Smooth muscle cell (in vitro differentiated cells): ENCODE measurements around the gene C3orf18. TPM values are rescaled to one million over a fixed set of nuclear protein-coding genes. Genes with fewer than 3 reads are reported as not detected.

Experiments used
- DNase-seq: peaks from one replicate; lab custom pipeline; 2025; ENCODE audit not compliant: unreplicated experiment; lab: John Stamatoyannopoulos, UW
- H2AFZ ChIP-seq: fragments of 200-600 bp; sonication (generic); 2 replicates; pipeline ENCODE4 v1.6.0; 2016; ENCODE audit warnings: antibody characterized with exemption, low read depth, mild to moderate bottlenecking
- H3F3A ChIP-seq: fragments of 200-600 bp; sonication (generic); 2 replicates; pipeline ENCODE4 v1.6.0; 2017; ENCODE audit warnings: antibody characterized with exemption, low read depth
- H3K27ac ChIP-seq: fragments of 200-600 bp; sonication (generic); 2 replicates; pipeline ENCODE4 v1.5.1; 2016; ENCODE audit warnings: low read depth, mild to moderate bottlenecking
- H3K27me3 ChIP-seq: fragments of 200-600 bp; sonication (generic); 2 replicates; pipeline ENCODE4 v1.6.1; 2016; ENCODE audit warnings: low read depth, mild to moderate bottlenecking
- H3K36me3 ChIP-seq: fragments of 200-600 bp; sonication (generic); 2 replicates; pipeline ENCODE4 v1.5.1; 2016; ENCODE audit warnings: low read depth
- H3K4me1 ChIP-seq: fragments of 200-600 bp; sonication (generic); 2 replicates; pipeline ENCODE4 v1.5.1; 2016; ENCODE audit warnings: low read depth
- H3K4me2 ChIP-seq: fragments of 200-600 bp; sonication (generic); 2 replicates; pipeline ENCODE4 v1.6.0; 2016; ENCODE audit warnings: mild to moderate bottlenecking
- H3K4me3 ChIP-seq: fragments of 200-600 bp; sonication (generic); 2 replicates; pipeline ENCODE4 v1.5.1; 2016; ENCODE audit warnings: mild to moderate bottlenecking
- H3K79me2 ChIP-seq: fragments of 200-600 bp; sonication (generic); 2 replicates; pipeline ENCODE4 v1.6.0; 2016; ENCODE audit warnings: low read depth, mild to moderate bottlenecking
- H3K9ac ChIP-seq: fragments of 200-600 bp; sonication (generic); 2 replicates; pipeline ENCODE4 v1.6.0; 2016; ENCODE audit warnings: low read depth
- H3K9me3 ChIP-seq: fragments of 200-600 bp; sonication (generic); replicated peaks from 2 replicates; pipeline ENCODE4 v1.5.1; 2016; ENCODE audit warnings: low read depth
- H4K20me1 ChIP-seq: fragments of 200-600 bp; sonication (generic); 2 replicates; pipeline ENCODE4 v1.6.0; 2016; ENCODE audit warnings: low read depth
- WGBS: methylation state at CpG from one replicate; pipeline ENCODE4 v1.1.7; 2016; ENCODE audit warnings: low lambda C conversion rate; 5-methylcytosine and 5-hydroxymethylcytosine counted together
- polyA plus RNA-seq: library from polyadenylated mRNA; unstranded; fragments of >200 nt; fragmentation: Nextera tagmentation; extraction: Ambion mirVana; gene quantifications from 2 replicates; pipeline ENCODE4 v1.2.1, GENCODE V29; 2016
- total RNA-seq: library from RNA; depleted of rRNA; stranded (reverse); fragments of >200 nt; gene quantifications from 2 replicates; pipeline ENCODE4 v1.2.3, GENCODE V29; 2014
- TF ChIP-seq, protein P1 (sequence below): fragments of 200-600 bp; sonication (generic); IDR thresholded peaks from 2 replicates; pipeline ENCODE4 v1.5.1; 2017; ENCODE audit warnings: borderline replicate concordance, mild to moderate bottlenecking, antibody characterized with exemption; ENCODE audit not compliant: insufficient read depth, poor library complexity, severe bottlenecking

Gene C3orf18
- total and polyA plus RNA-seq, 2 experiments from 2014 or later = 8.7 to 20.0 TPM

DNA sequence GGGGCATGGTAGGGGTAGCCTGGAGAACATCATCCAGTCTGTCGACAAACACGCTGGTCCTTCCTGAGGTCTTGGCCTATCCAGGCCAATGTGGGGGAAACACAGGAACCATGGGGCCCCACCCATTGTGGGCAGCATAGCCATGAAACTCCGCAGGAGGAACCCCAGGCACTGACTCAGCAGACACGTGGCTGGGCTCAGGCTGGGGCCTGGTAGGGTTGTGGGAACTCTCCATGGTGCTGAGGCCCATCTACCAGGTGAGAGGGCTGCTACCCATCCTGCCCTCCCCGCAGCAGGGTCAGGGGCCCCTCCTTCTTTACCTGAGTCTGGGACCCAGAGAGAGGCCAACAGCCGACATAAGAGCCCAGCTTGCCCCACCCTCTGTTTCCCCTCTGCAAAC is 41.6 kb downstream of the C3orf18 start:
- 36% methylated on average over 6 of the region's 6 CpGs for WGBS

DNA sequence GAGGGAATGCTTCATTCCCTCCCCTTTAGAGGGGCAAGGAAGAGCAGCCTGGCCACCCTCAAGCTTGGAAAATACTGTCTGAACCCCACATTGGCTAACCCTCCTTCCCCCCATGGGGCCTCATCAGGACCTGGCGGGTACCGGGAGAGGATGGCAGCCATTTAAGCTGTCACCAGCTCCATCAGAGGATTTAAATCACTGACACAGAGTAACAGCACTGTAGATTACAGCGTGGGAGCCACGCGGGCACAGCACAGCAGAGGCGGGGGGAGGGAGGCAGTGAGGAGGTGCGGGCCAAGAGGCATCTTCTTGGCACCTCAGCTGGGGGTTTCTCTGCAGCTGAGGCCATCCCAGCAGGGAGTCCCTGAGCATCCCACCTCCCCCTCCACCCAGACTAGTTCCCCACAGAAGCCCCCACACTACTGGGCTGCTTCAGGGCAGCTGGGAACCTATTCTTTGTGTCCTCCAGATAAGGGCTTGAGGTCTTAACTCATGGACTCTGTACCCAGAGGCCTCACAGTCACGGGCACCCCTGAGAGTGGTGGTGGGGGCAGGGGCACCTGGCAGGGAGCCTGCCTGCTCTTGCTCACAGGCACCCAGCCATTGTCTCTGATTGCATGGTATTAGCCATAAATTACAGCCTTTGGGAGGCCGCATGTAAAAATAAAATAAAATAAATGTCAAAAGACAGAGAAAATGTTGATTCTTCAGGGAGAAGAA is 42.2 kb downstream of the C3orf18 start:
- 77% methylated on average over 9 of the region's 9 CpGs for WGBS
- Histone ChIP-seq H4K20me1 (no peaks in the 10 kb centered on the region), H3K27me3 (peaks cover 11% of the 10 kb centered on the region)

More for the DNA sequence above, 41.6 kb downstream of the C3orf18 start:
- Histone ChIP-seq H3K9ac (no peak overlapping the region), H3K27ac (no peak overlapping the region), H4K20me1 (no peaks in the 10 kb centered on the region), H3K79me2 (no peaks in the 10 kb centered on the region), H3K4me3 (no peak overlapping the region), H3K4me1 (no peaks in the 10 kb centered on the region), H3K4me2 (no peak overlapping the region), H3F3A (no peaks in the 10 kb centered on the region), H3K9me3 (no peaks in the 10 kb centered on the region), H3K36me3 (no peaks in the 10 kb centered on the region), H3K27me3 (peaks cover 18% of the 10 kb centered on the region), H2AFZ (no peak overlapping the region)
- peak; percentile 17 for DNase-seq
- TF ChIP-seq, protein P1, sequence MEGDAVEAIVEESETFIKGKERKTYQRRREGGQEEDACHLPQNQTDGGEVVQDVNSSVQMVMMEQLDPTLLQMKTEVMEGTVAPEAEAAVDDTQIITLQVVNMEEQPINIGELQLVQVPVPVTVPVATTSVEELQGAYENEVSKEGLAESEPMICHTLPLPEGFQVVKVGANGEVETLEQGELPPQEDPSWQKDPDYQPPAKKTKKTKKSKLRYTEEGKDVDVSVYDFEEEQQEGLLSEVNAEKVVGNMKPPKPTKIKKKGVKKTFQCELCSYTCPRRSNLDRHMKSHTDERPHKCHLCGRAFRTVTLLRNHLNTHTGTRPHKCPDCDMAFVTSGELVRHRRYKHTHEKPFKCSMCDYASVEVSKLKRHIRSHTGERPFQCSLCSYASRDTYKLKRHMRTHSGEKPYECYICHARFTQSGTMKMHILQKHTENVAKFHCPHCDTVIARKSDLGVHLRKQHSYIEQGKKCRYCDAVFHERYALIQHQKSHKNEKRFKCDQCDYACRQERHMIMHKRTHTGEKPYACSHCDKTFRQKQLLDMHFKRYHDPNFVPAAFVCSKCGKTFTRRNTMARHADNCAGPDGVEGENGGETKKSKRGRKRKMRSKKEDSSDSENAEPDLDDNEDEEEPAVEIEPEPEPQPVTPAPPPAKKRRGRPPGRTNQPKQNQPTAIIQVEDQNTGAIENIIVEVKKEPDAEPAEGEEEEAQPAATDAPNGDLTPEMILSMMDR = no peak

DNA sequence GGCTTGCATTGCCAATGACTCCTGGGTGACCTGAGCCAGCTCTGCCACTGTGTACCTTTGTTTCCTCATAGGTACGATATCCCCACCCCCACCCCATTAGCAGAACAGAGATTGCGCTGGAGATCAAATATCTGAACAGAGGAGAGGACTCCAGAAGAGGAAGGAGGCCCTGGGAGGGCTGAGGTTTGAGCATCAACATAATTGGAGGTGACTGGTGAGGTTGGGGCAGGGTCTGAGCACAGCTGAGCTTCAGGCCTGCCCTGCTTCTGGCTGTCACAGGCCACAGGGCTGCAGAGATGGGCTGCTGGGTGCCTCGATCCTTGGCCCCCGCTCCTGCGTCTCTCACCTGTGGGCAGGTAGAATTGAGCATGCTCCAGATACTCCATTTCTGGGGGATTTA is 42.8 kb downstream of the C3orf18 start:
- no peak for DNase-seq
- Histone ChIP-seq H3K36me3 (no peaks in the 10 kb centered on the region), H3K4me1 (no peaks in the 10 kb centered on the region), H3K27ac (no peak overlapping the region), H2AFZ (no peak overlapping the region), H3F3A (no peaks in the 10 kb centered on the region), H4K20me1 (no peaks in the 10 kb centered on the region), H3K9ac (no peak overlapping the region), H3K4me3 (no peak overlapping the region), H3K9me3 (no peaks in the 10 kb centered on the region), H3K4me2 (no peak overlapping the region), H3K79me2 (no peaks in the 10 kb centered on the region), H3K27me3 (peaks cover 6% of the 10 kb centered on the region)
- TF ChIP-seq, protein P1 = no peak
- WGBS = 87% methylated on average over 5 of the region's 5 CpGs

More for the DNA sequence above, 42.2 kb downstream of the C3orf18 start:
- no peak overlapping the region for H3K27ac ChIP-seq
- H2AFZ ChIP-seq = no peak overlapping the region
- TF ChIP-seq, protein P1 = no peak
- H3K79me2 ChIP-seq = no peaks in the 10 kb centered on the region
- no peaks in the 10 kb centered on the region for H3K9me3 ChIP-seq
- no peak overlapping the region for H3K9ac ChIP-seq
- no peak overlapping the region for H3K4me3 ChIP-seq
- no peaks in the 10 kb centered on the region for H3K4me1 ChIP-seq
- H3K4me2 ChIP-seq = no peak overlapping the region
- H3F3A ChIP-seq = no peaks in the 10 kb centered on the region
- no peak for DNase-seq
- no peaks in the 10 kb centered on the region for H3K36me3 ChIP-seq
